K562 (cell line): ENCODE data around the gene ACP4. TPM values are rescaled to one million over a fixed set of nuclear protein-coding genes. Genes with fewer than 3 reads are reported as not detected.

Experiments
- ATAC-seq: fragments of 200-7000 bp; cut with Tn5 transposase; 3 replicates; pipeline ENCODE4 v1.9.1; 2020; ENCODE audit warnings: moderate library complexity
- BruUV-seq: library from RNA; stranded (reverse); fragments of 400-500 nt; replicated peaks from 2 replicates; lab custom pipeline; 2021; lab: Mats Ljungman, UMichigan
- CTCF ChIA-PET: fragments of 300-600 bp; formaldehyde crosslinking; extraction: SDS; loops from one replicate; lab custom pipeline; 2021; ENCODE audit warnings: low intra/inter-chr PET ratio; lab: Yijun Ruan, JAX
- POLR2A ChIA-PET: fragments of 300-600, 350-650 bp; sonication (Branson Sonifier 250); formaldehyde crosslinking; extraction: SDS; loops from one replicate; lab custom pipeline; 2021; ENCODE audit warnings: antibody characterized with exemption, inconsistent platforms; lab: Yijun Ruan, JAX
- DNase-seq, 4 experiments: peaks; one replicate each; pipeline versions ENCODE4 v3.0.0 to v3.0.0-alpha.2; 2011 to 2018; ENCODE audit warnings: low spot score in 3 of 4, mixed read lengths in 3 of 4; ENCODE audit errors: extremely low read depth in 1 of 4
- FAIRE-seq: peaks from 2 replicates; lab custom pipeline; 2011; peaks lifted over from hg19 to GRCh38; lab: Jason Lieb, UNC
- H2AFZ ChIP-seq: 2 replicates; pipeline ENCODE4 v1.6.0; 2011; ENCODE audit warnings: low read depth, low read length, control low read depth, inconsistent platforms
- H3K27ac ChIP-seq: fragments of 200-600 bp; 3 replicates; pipeline ENCODE4 v1.8.0; 2011; ENCODE audit warnings: low read depth, mild to moderate bottlenecking, control low read depth, inconsistent platforms, low read length, moderate library complexity, mixed read lengths; ENCODE audit errors: extremely low read depth
- H3K27me3 ChIP-seq, 2 experiments: fragments of 300-600 bp in 1 of 2; 2 replicates in 1 of 2; 3 replicates in 1 of 2; pipeline versions ENCODE4 v1.6.0 to v1.8.0; 2011; ENCODE audit warnings: inconsistent platforms in 2 of 2, low read length in 2 of 2, mild to moderate bottlenecking in 1 of 2, mixed read lengths in 1 of 2, moderate library complexity in 1 of 2; ENCODE audit not compliant: control insufficient read depth in 2 of 2, insufficient read depth in 2 of 2
- H3K36me3 ChIP-seq: fragments of 300-600 bp; 3 replicates; pipeline ENCODE4 v1.8.0; 2011; ENCODE audit warnings: mild to moderate bottlenecking, low read length, inconsistent platforms; ENCODE audit not compliant: control insufficient read depth, insufficient read depth
- H3K4me1 ChIP-seq, 2 experiments: fragments of 200-600 bp in 1 of 2; replicated peaks in 1 of 2; 2 replicates in 1 of 2; 3 replicates in 1 of 2; pipeline versions ENCODE4 v1.5.1 to v1.8.0; 2011; ENCODE audit warnings: inconsistent platforms in 2 of 2, low read length in 2 of 2, mild to moderate bottlenecking in 1 of 2, mixed read lengths in 1 of 2, moderate library complexity in 1 of 2; ENCODE audit not compliant: control insufficient read depth in 2 of 2, insufficient read depth in 2 of 2
- H3K4me2 ChIP-seq: 2 replicates; pipeline ENCODE4 v1.6.1; 2011; ENCODE audit warnings: low read length, control low read depth, inconsistent platforms, mixed read lengths; ENCODE audit not compliant: insufficient read depth
- H3K4me3 ChIP-seq: fragments of 200-600 bp; sonication (generic), shearing (Covaris generic); 2 replicates; pipeline ENCODE4 v1.5.1; 2016; ENCODE audit warnings: control low read depth, inconsistent platforms
- H3K79me2 ChIP-seq: fragments of 200-600 bp; 3 replicates; pipeline ENCODE4 v1.8.0; 2011; ENCODE audit warnings: low read length, inconsistent platforms; ENCODE audit not compliant: control insufficient read depth, insufficient read depth
- H3K9ac ChIP-seq, 2 experiments: 2 replicates each; pipeline versions ENCODE4 v1.6.0 to v1.6.1; 2011; ENCODE audit warnings: low read depth in 2 of 2, low read length in 2 of 2, control low read depth in 1 of 2, inconsistent platforms in 1 of 2, mild to moderate bottlenecking in 1 of 2, mixed read lengths in 1 of 2; ENCODE audit not compliant: insufficient read depth in 1 of 2
- H3K9me1 ChIP-seq: one replicate; pipeline ENCODE4 v1.6.0; 2011; ENCODE audit warnings: inconsistent platforms, mild to moderate bottlenecking, low read length, moderate library complexity; ENCODE audit not compliant: control insufficient read depth, insufficient read depth
- H3K9me3 ChIP-seq: replicated peaks from 2 replicates; pipeline ENCODE4 v1.5.1; 2011; ENCODE audit warnings: low read depth, low read length, inconsistent platforms; ENCODE audit not compliant: control insufficient read depth, insufficient read depth
- H4K20me1 ChIP-seq: replicated peaks from 2 replicates; pipeline ENCODE4 v1.6.1; 2011; ENCODE audit warnings: low read length, inconsistent platforms, mixed read lengths; ENCODE audit not compliant: control insufficient read depth, insufficient read depth
- ESRRB ChIP-seq: fragments of 250-450 bp; sonication (Bioruptor Pico); IDR thresholded peaks from 2 replicates; pipeline ENCODE4 v1.5.0; 2020; ENCODE audit warnings: mild to moderate bottlenecking, moderate library complexity, borderline replicate concordance
- ETS1 ChIP-seq: conservative IDR thresholded peaks from 2 replicates; pipeline ENCODE4 v1.6.1; 2011; ENCODE audit warnings: low read depth, mild to moderate bottlenecking, low read length; ENCODE audit not compliant: control insufficient read depth
- PRDM10 ChIP-seq: fragments of 450-650 bp; IDR thresholded peaks from 2 replicates; pipeline ENCODE4 v1.6.1; 2018; ENCODE audit not compliant: partially characterized antibody
- WGBS: fragments of 100-300 bp; shearing (Covaris generic); methylation state at CpG from one replicate; pipeline ENCODE4 v1.1.6; 2016; ENCODE audit warnings: low coverage, mixed read lengths; ENCODE audit not compliant: insufficient coverage; ENCODE audit errors: missing lambda C conversion rate; 5-methylcytosine and 5-hydroxymethylcytosine counted together
- in situ Hi-C: fragments of 300-500 bp; cut with MboI; formaldehyde crosslinking; loops from 4 replicates; pipeline ENCODE4 v1.15.0; 2018; ENCODE audit warnings: inconsistent platforms, mixed read lengths
- intact Hi-C: fragments of 100-400 bp; cut with micrococcal nuclease; formaldehyde crosslinking; loops from 2 replicates; pipeline ENCODE4 v1.14.2; 2022
- polyA plus RNA-seq, 8 experiments: library from polyadenylated mRNA; depleted of rRNA in 4 of 8; stranded (reverse) in 5 of 8; unstranded in 3 of 8; fragments of >200 nt; fragmentation: Nextera tagmentation in 2 of 8; fragmentation: Illumina TruSeq in 1 of 8; extraction: Ambion mirVana in 2 of 8; extraction: Trizol in 1 of 8; gene quantifications; 2 replicates each; pipeline versions ENCODE4 v1.2.1 to v1.2.3, GENCODE V29; 2011 to 2014; ENCODE audit warnings: inconsistent platforms in 1 of 8, missing spikeins in 1 of 8
- total RNA-seq, 7 experiments: library from RNA; depleted of rRNA in 6 of 7; stranded (reverse); fragments of >200 nt in 6 of 7; fragmentation: Illumina TruSeq in 2 of 7; extraction: Trizol in 2 of 7; gene quantifications; 2 replicates each; pipeline versions ENCODE4 v1.2.1 to v1.2.3, GENCODE V29; 2011 to 2021; ENCODE audit warnings: low replicate concordance in 1 of 7

Gene ACP4
- total and polyA plus RNA-seq, 9 of the 15 experiments (the other 6 are each of a cell fraction or from before 2014, with no cell fraction given): not detected

- Histone ChIP-seq H3K27ac (no peak overlapping the region), H3K4me2 (peak overlapping the region; percentile 53; the same call in 1 of the 2 replicates)
These were observed 32.5 kb downstream of the ACP4 start for GRCh38 chr19:50822661-50823208.

More at GRCh38 chr19:50822661-50823208, 32.5 kb downstream of the ACP4 start:
- ChIA-PET CTCF (no interaction called here), POLR2A (interaction anchor here (0.9 to 8.6 kb wide), 2 partner anchors 19 to 32 kb away, joined by 4 to 70 read pairs; no protein-coding TSS in a partner anchor)
- FAIRE-seq (no peak), ATAC-seq (no peak), DNase-seq (no peak)
- Histone ChIP-seq H3K36me3 (no peaks in the 10 kb centered on the region), H3K27me3 (peaks cover 0 to 9% of the 10 kb centered on the region in 2 experiments; a peak in 2 of 5 replicates), H3K9me1 (peaks cover 2% of the 10 kb centered on the region), H3K4me1 (peaks cover 57 to 75% of the 10 kb centered on the region in 2 experiments), H3K4me3 (no peak overlapping the region), H3K9me3 (no peaks in the 10 kb centered on the region), H2AFZ (peak overlapping the region; percentile 74), H3K9ac (peak overlapping the region; percentile 24 to 47; a peak in 2 of 4 replicates), H4K20me1 (no peaks in the 10 kb centered on the region), H3K79me2 (0 out of 3 replicates have a peak, but pooled peaks cover 6% of the 10 kb centered on the region)
- WGBS: 73% methylated on average over 6 of the region's 7 CpGs
- TF ChIP-seq PRDM10 (peak; percentile 90), ESRRB (no peak), ETS1 (no peak)
- intact Hi-C loops (no loop called here), in situ Hi-C loops (no loop called here)
- BruUV-seq: no TSS peak
